Keratinocyte (primary cell): ENCODE measurements around the gene CEMIP2. TPM values are rescaled to one million over a fixed set of nuclear protein-coding genes. Genes with fewer than 3 reads are reported as not detected.

Source experiments
- DNase-seq: peaks from one replicate; pipeline ENCODE4 v3.0.0-alpha.2; 2011; ENCODE audit warnings: low read depth, missing footprints, low spot score
- FAIRE-seq: peaks from 2 replicates; lab custom pipeline; 2011; peaks lifted over from hg19 to GRCh38; lab: Jason Lieb, UNC
- H2AFZ ChIP-seq: 2 replicates; pipeline ENCODE4 v1.6.0; 2012; ENCODE audit warnings: low read length, control low read depth, inconsistent platforms; ENCODE audit not compliant: control insufficient read depth
- H3K27ac ChIP-seq: 2 replicates; pipeline ENCODE4 v1.5.1; 2011; ENCODE audit warnings: low read length; ENCODE audit not compliant: control insufficient read depth, insufficient read depth
- H3K27me3 ChIP-seq: 3 replicates; pipeline ENCODE4 v1.6.0; 2011; ENCODE audit warnings: low read length; ENCODE audit not compliant: control insufficient read depth, insufficient read depth; ENCODE audit errors: extremely low read depth
- H3K36me3 ChIP-seq, 2 experiments: 2 replicates in 1 of 2; 3 replicates in 1 of 2; pipeline ENCODE4 v1.5.1; 2011; ENCODE audit warnings: low read length in 2 of 2, mild to moderate bottlenecking in 1 of 2; ENCODE audit not compliant: control insufficient read depth in 2 of 2, insufficient read depth in 2 of 2; ENCODE audit errors: extremely low read depth in 1 of 2
- H3K4me1 ChIP-seq: 3 replicates; pipeline ENCODE4 v1.5.1; 2011; ENCODE audit warnings: low read length; ENCODE audit not compliant: control insufficient read depth, insufficient read depth; ENCODE audit errors: extremely low read depth
- H3K4me2 ChIP-seq: 3 replicates; pipeline ENCODE4 v1.6.0; 2011; ENCODE audit warnings: low read depth, low read length; ENCODE audit not compliant: control insufficient read depth, insufficient read depth; ENCODE audit errors: extremely low read depth
- H3K4me3 ChIP-seq, 3 experiments: fragments of 200-600 bp in 1 of 3; sonication (generic) in 1 of 3; 2 replicates in 2 of 3; 3 replicates in 1 of 3; pipeline ENCODE4 v1.5.1; 2011 to 2016; ENCODE audit warnings: low read length in 3 of 3, mild to moderate bottlenecking in 3 of 3, control low read depth in 2 of 3, inconsistent platforms in 1 of 3, low read depth in 1 of 3, mixed read lengths in 1 of 3, mixed run types in 1 of 3, moderate library complexity in 1 of 3; ENCODE audit not compliant: control insufficient read depth in 2 of 3, insufficient read depth in 2 of 3; ENCODE audit errors: extremely low read depth in 1 of 3
- H3K79me2 ChIP-seq: 2 replicates; pipeline ENCODE4 v1.6.0; 2012; ENCODE audit warnings: low read length; ENCODE audit not compliant: control insufficient read depth, insufficient read depth
- H3K9ac ChIP-seq: 3 replicates; pipeline ENCODE4 v1.6.0; 2011; ENCODE audit warnings: low read length; ENCODE audit not compliant: control insufficient read depth, insufficient read depth; ENCODE audit errors: extremely low read depth
- H3K9me1 ChIP-seq: 3 replicates; pipeline ENCODE4 v1.6.0; 2011; ENCODE audit warnings: low read length; ENCODE audit not compliant: control insufficient read depth, insufficient read depth; ENCODE audit errors: extremely low read depth
- H3K9me3 ChIP-seq: 2 replicates; pipeline ENCODE4 v1.5.1; 2012; ENCODE audit warnings: low read depth, low read length; ENCODE audit not compliant: control insufficient read depth
- H4K20me1 ChIP-seq: 3 replicates; pipeline ENCODE4 v1.6.0; 2011; ENCODE audit warnings: low read length; ENCODE audit not compliant: control insufficient read depth, insufficient read depth; ENCODE audit errors: extremely low read depth
- CTCF ChIP-seq, 3 experiments: IDR thresholded peaks in 1 of 3; conservative IDR thresholded peaks in 1 of 3; optimal IDR thresholded peaks in 1 of 3; 2 replicates in 2 of 3; 3 replicates in 1 of 3; pipeline versions ENCODE3 to v1.5.1; 2011; ENCODE audit warnings: low read length in 3 of 3, mild to moderate bottlenecking in 3 of 3, moderate library complexity in 2 of 3, control low read depth in 1 of 3, inconsistent platforms in 1 of 3; ENCODE audit not compliant: insufficient read depth in 2 of 3; ENCODE audit errors: extremely low read depth in 1 of 3
- EZH2 ChIP-seq: IDR thresholded peaks from one replicate; pipeline ENCODE4 v1.6.1; 2012; ENCODE audit warnings: inconsistent platforms, mild to moderate bottlenecking, low read length, moderate library complexity
- dilution Hi-C: fragments of 300-500 bp; cut with MboI; formaldehyde crosslinking; loops from one replicate; pipeline ENCODE4 v1.7.0; 2020; ENCODE audit warnings: low sequenced_read_pairs; ENCODE audit not compliant: extremely low pct_ligation_motif_present
- polyA plus RNA-seq, 5 experiments: library from polyadenylated mRNA; depleted of rRNA in 3 of 5; stranded (reverse) in 3 of 5; stranded (forward) in 1 of 5; unstranded in 1 of 5; fragments of >200 nt; gene quantifications; 1 replicate in 1 of 5; 2 replicates in 3 of 5; 3 replicates in 1 of 5; pipeline versions ENCODE4 v1.2.1 to v1.2.3, GENCODE V29; 2011 to 2012; ENCODE audit warnings: missing spikeins in 2 of 5, low read depth in 1 of 5, low replicate concordance in 1 of 5

Gene CEMIP2
- polyA plus RNA-seq, 1 donor (not counting 4 experiments of a cell fraction or from before 2014, with no cell fraction given): 47.7 TPM

DNA sequence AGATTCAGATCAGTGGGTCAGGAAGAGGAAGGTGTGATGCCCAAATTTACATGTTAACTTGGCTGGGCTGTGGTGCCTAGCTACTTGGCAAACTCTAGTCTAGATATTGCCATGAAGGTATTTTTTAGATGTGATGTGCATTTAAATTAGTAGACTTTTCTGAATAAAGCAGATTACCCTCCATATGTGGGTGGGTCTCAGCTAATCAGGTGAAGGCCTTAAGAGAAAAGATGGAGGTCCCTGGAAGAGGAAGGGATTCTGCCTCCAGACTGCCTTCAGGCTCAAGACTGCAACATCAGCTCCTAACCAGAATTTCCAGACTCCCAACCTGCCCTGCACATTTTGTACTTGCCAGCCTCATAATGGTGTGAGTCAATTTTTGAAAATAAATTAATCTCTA lies 115.8 kb downstream of the CEMIP2 start:
- Histone ChIP-seq H2AFZ (no peak overlapping the region), H3K79me2 (no peaks in the 10 kb centered on the region), H3K27ac (no peak overlapping the region), H3K4me3 (no peak overlapping the region), H3K9me1 (no peaks in the 10 kb centered on the region), H3K9ac (no peak overlapping the region), H3K27me3 (no peaks in the 10 kb centered on the region), H3K4me1 (peaks cover 3% of the 10 kb centered on the region), H4K20me1 (no peaks in the 10 kb centered on the region), H3K4me2 (no peak overlapping the region), H3K9me3 (no peaks in the 10 kb centered on the region), H3K36me3 (no peaks in the 10 kb centered on the region)
- TF ChIP-seq CTCF (optimal IDR thresholded peaks at IDR 0.05 in 1 of 3, IDR thresholded peaks at IDR 0.05 in 1 of 3, conservative IDR thresholded peaks at IDR 0.05 in 1 of 3; ENCODE audit: extremely low read depth in 1 of 3, insufficient read depth in 2 of 3, low read length in 3 of 3): no peak
- no peak for TF ChIP-seq EZH2
- FAIRE-seq (no peak), DNase-seq (no peak)
- dilution Hi-C loops: no loop called here

DNA sequence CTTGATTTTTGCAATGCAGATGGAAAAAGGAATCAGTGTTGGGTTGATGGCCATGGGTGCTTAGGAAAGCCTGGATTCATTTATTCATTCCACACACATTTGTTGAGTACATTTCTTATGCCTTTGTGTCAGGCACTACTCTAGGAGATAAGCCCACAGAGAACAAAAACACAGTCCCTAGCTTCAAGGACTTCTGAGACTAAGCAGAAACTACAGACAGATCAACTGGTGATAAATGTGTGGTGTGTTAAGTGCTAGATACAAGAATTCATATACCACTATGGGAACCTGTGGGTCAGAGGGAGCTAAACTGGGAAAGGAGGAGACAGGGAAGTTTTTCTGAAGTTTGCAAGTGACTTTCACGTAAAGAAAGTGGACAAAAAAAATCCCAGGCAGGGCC lies 119.9 kb downstream of the CEMIP2 start:
- H2AFZ ChIP-seq: no peak overlapping the region

More for the DNA sequence above, 119.9 kb downstream of the CEMIP2 start:
- no peaks in the 10 kb centered on the region for H3K79me2 ChIP-seq
- FAIRE-seq (no peak), DNase-seq (no peak)
- no peak for TF ChIP-seq EZH2
- TF ChIP-seq CTCF (optimal IDR thresholded peaks at IDR 0.05 in 1 of 3, IDR thresholded peaks at IDR 0.05 in 1 of 3, conservative IDR thresholded peaks at IDR 0.05 in 1 of 3; ENCODE audit: extremely low read depth in 1 of 3, insufficient read depth in 2 of 3, low read length in 3 of 3): no peak
- no peaks in the 10 kb centered on the region for H3K36me3 ChIP-seq
- H3K4me2 ChIP-seq: no peak overlapping the region
- H3K27me3 ChIP-seq: no peaks in the 10 kb centered on the region
- H3K4me3 ChIP-seq: no peak overlapping the region
- dilution Hi-C loops: no loop called here
- peaks cover 11% of the 10 kb centered on the region for H3K4me1 ChIP-seq
- no peaks in the 10 kb centered on the region for H3K9me1 ChIP-seq
- H3K9ac ChIP-seq: no peak overlapping the region
- no peak overlapping the region for H3K27ac ChIP-seq
- H3K9me3 ChIP-seq: no peaks in the 10 kb centered on the region
- H4K20me1 ChIP-seq: no peaks in the 10 kb centered on the region
